Gastrocnemius medialis (tissue), 4 donors: ENCODE measurements around the gene VPS35L.

ENCODE experiments used
- CTCF ChIP-seq, 5 experiments: fragments of 450-650 bp in 3 of 5; fragments of 200-600 bp in 2 of 5; sonication (generic) in 2 of 5; IDR thresholded peaks in 4 of 5; conservative IDR thresholded peaks in 1 of 5; 1 replicate in 4 of 5; 2 replicates in 1 of 5; pipeline ENCODE4 v1.5.1; 2016 to 2019; ENCODE audit warnings: antibody characterized with exemption in 5 of 5, mild to moderate bottlenecking in 3 of 5, moderate library complexity in 3 of 5
- POLR2A ChIP-seq, 2 donors: fragments of 450-650 bp; IDR thresholded peaks; one replicate each; pipeline ENCODE4 v1.6.1; 2017; ENCODE audit warnings: antibody characterized with exemption in 2 of 2, mild to moderate bottlenecking in 2 of 2, moderate library complexity in 2 of 2

GRCh38 chr16:19710191-19710908 is 154.8 kb downstream of the VPS35L start:
- TF ChIP-seq CTCF (IDR thresholded peaks at IDR 0.05 in 4 of 5, conservative IDR thresholded peaks at IDR 0.05 in 1 of 5): no peak
- TF ChIP-seq POLR2A (IDR thresholded peaks at IDR 0.05): no peak
